Stimulated activated CD8-positive, alpha-beta memory T cell treated with anti-CD3 and anti-CD28 coated beads, Interleukin-4, amount 100 ng/mL, for 24 hours (primary cell): Measurements from ENCODE around the gene NOS3.
A peak's percentile ranks its signal among the peaks of the same experiment; 100 is the strongest.
"Not testable (repeated sequence)": the region's sequence is repeated elsewhere in the genome, so short reads cannot be mapped to it uniquely, and the experiment has no call there.

Experiments
- DNase-seq: peaks from one replicate; pipeline ENCODE4 v3.0.0-alpha.2; 2020; ENCODE audit warnings: low read depth

Gene NOS3

GRCh38 chr7:151038951-151039849, 48.4 kb downstream of the NOS3 start:
- DNase-seq = peak; percentile 71

DNA sequence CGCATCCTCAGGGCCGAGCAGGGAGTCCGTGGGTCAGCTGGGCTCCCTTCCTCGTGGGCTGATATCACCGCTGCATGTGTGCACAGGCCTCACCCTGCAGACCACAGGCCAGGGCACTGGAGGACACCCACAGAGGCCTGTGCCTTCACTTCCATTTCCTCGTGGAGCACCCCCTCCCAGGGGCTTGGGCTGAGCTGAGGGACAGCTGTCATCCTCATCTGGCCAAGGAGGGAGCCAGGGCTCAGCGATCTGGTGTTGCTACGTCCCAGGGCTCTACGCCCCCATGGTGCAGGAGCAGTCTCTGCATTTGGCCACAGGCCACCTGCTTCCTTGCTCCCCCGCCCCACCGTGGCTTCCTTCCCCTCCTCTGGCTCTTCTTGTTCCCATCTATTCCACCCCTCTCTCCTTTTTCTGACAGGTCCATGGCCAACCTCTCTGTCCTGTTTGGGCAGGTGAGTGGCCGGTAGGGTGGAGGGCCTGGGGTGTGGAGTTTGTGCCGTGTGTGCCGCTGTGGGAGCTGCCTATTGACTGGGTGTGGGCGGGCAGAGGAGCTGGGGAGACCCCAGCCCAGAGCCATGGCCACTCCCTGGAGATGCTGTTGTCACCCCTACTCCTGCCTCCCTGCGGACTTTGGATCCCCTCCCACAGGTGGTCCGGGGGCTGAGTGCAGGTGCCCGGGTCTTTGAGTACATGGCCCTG, 49.2 kb downstream of the NOS3 start:
- no peak for DNase-seq

DNA sequence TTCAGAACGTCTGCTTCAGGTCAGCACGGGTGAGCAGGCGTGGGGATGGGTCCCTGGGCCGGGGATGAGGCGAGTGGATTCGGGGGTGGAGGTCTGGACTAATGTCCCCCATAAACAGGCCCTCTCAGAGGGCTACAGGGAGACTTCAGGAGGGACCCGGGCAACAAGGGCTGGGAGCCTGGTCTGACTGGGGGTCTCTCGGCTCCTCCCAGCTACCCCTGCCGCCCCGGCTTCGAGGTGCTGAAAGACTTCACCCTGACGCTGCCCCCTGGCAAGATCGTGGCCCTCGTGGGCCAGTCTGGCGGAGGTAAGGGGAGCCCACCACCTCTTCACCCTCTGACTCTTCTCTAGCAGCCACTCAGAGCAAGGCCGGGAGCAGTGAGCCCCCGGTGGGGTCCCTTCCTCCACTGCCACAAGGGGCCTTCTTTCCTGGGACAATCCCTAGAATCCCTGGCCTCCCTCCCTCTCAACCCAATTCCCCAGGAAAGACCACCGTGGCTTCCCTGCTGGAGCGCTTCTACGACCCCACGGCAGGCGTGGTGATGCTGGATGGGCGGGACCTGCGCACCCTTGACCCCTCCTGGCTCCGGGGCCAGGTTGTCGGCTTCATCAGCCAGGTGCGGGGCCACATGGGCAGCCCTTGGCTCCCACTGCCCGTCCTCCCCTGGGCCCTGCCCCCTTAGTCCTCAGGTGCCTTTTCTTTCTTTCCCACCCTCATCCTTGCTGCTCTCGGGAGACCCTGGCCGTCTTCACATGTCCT, 50.0 kb downstream of the NOS3 start:
- no peak for DNase-seq

- DNase-seq = not testable (repeated sequence)
Observed at GRCh38 chr7:151043449-151043848, 52.6 kb downstream of the NOS3 start.

- DNase-seq = no peak
Observed at GRCh38 chr7:151043959-151044358, 53.1 kb downstream of the NOS3 start.

GRCh38 chr7:151045262-151045661, 54.4 kb downstream of the NOS3 start:
- no peak for DNase-seq

DNA sequence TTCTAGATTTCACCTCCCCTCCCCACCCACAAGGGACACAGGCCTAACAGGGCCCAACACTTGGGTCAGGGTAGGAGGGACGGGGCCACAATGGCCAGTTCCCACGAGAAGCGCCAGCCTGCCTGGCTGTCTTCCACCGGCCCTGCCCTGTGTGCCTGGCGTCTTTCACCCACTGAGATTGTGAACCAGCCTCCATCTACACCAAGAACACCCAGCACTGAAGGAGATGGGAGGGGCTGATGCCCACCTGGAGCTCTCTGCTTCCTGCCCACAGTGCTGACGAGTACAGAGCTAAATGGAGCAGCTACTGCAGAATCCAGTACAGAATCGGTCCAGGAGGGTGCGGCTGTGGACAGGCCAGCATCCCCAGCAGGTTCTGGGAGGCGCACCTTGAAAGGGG, 55.1 kb downstream of the NOS3 start:
- no peak for DNase-seq

- no peak for DNase-seq
Observed at GRCh38 chr7:151046603-151047573, 56.1 kb downstream of the NOS3 start.

GRCh38 chr7:151047976-151048815, 57.4 kb downstream of the NOS3 start, which contains the start of gene ASIC3:
Gene ASIC3 (plus strand): TSS chr7:151048531. CDS start chr7:151048886, 355 bp downstream.
- no peak for DNase-seq

DNA sequence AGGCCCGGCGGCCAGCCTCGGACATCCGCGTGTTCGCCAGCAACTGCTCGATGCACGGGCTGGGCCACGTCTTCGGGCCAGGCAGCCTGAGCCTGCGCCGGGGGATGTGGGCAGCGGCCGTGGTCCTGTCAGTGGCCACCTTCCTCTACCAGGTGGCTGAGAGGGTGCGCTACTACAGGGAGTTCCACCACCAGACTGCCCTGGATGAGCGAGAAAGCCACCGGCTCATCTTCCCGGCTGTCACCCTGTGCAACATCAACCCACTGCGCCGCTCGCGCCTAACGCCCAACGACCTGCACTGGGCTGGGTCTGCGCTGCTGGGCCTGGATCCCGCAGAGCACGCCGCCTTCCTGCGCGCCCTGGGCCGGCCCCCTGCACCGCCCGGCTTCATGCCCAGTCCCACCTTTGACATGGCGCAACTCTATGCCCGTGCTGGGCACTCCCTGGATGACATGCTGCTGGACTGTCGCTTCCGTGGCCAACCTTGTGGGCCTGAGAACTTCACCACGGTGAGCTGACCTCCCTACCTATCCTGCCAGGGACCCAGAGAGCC, 58.2 kb downstream of the NOS3 start:
- DNase-seq = no peak

GRCh38 chr7:151051108-151051507, 60.3 kb downstream of the NOS3 start:
- DNase-seq = peak; percentile 40

DNA sequence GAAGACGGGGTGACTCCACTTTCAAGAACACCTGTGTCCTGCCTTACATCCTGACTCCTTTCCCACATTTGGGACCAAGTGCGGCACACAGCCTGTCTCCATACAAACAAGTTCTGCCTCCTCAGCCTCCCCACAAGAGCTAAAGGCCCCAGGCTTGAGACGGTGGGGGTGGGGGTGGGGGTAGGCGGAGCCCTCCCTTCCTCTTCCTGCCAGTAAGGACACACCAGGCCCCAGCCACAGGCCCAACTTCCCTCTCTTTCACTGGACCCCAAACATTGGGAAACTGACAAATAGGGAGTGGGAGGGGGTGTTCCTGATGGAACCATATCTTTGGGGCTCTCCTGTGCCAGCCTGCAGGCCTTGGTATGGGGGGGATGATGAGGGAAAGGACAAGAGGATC, 62.3 kb downstream of the NOS3 start:
- DNase-seq = no peak

- no peak for DNase-seq
Observed at GRCh38 chr7:151053751-151054150, 62.9 kb downstream of the NOS3 start.

GRCh38 chr7:151056283-151056665, 65.5 kb downstream of the NOS3 start:
- DNase-seq = no peak

DNA sequence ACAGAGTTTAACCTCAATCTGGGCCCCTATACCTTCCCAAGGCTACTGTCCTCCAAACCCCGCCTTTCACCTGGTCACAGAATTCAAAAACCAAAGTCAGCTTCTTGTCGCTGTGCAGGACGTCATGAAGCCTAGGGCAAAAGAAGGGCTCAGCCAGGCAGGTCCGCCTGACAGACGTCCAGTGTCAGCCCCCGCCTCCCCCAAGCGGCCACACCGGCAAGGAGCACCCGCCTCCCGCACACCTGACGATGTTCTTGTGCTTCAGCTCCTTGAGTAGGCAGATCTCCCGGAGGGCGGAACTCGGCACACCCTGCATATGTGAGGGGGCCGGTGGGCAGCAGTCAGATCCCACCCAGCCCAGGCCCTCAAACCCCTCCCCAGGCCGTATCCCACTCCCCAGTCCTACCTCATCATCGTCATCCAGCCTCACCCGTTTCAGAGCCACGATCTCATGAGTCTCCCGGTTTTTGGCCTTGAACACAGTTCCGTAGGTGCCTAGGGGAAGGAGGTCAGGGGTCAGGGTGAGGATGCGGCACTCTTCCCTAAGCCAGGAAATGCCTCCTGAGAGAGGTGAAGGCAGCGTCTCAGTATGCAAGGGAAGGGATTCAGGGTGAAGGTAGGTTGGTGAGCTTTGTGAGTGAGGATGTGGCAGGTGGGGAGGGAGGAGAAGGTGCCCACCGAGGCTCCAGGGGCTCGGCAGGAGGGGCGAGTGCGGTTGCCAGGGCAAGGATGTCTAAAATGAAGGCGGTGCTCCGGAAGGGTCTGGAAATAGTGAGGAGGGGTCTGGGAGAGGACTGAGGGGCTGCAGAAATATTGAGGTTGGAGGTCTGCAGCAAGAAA, 66.1 kb downstream of the NOS3 start:
- no peak for DNase-seq

GRCh38 chr7:151057506-151057988, 66.7 kb downstream of the NOS3 start, which contains the start of gene CDK5:
Gene CDK5 (minus strand): TSS chr7:151057897. CDS start chr7:151057848, 49 bp downstream.
- no peak for DNase-seq

DNA sequence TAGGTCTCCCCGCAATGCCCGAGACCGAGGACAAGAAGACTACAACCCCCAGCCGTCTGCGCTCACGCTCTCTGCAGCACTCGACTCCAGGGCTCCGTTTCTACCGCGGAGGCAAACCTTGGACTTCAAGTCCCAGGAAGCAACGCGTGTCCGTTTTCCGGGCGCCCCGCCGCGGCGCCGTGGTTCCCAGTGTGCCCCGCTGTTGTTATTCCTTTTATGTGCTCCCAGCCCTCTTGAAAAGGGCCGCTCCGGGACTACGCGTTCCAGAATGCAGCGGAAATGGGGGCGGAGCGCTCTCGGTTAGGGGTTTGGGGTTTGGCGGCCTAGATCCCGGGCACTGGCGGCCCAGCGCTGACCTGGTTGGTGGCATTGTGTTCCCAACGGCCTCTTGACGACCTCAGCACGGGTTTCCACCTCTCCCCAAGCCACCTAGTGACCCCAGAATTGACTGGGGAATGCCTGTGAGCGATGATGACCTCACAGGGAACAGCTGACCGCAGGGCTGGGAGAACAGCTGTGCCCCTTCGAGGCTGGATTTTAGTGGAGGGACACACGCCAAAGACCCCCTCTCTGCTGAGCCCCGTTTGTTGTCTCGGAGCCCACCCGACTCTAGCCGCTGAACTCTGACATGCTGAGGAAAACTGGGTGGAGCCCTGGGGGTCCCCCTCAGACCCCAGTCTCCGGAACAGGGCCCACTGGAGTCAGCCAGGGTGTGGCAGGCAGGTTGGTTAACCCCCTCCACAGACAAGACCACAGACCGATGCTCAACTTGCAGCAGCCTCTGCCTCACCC, 67.4 kb downstream of the NOS3 start:
- peak; percentile 93 for DNase-seq

- DNase-seq = no peak
Observed at GRCh38 chr7:151058781-151059366, 68.1 kb downstream of the NOS3 start.
